ENCODE results near the gene MOG.
A peak's percentile ranks its signal among the peaks of the same experiment; 100 is the strongest.
"Not testable (repeated sequence)": the region's sequence is repeated elsewhere in the genome, so short reads cannot be mapped to it uniquely, and the experiment has no call there.

Gene MOG

DNA sequence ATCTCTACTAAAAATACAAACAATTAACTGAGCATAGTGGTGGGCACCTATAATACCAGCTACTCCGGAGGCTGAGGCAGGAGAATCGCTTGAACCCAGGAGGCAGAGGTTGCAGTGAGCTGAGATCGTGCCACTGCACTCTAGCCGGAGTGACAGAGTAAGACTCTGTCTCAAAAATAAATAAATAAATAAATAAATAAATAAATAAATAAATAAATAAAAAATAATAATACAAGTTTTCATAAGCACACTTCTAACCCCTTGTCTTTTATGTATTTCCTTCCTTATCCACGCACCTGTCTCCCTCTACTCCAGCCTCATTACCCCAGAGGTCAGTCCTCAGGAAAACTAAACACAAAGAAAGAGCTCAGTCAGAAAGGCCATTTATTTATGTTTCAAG is 15.2 kb downstream of the MOG start:
- intact Hi-C loops (cut with DNase I) = not testable (repeated sequence)
- peak in 1 of 10 donors; percentile 35 for DNase-seq

DNA sequence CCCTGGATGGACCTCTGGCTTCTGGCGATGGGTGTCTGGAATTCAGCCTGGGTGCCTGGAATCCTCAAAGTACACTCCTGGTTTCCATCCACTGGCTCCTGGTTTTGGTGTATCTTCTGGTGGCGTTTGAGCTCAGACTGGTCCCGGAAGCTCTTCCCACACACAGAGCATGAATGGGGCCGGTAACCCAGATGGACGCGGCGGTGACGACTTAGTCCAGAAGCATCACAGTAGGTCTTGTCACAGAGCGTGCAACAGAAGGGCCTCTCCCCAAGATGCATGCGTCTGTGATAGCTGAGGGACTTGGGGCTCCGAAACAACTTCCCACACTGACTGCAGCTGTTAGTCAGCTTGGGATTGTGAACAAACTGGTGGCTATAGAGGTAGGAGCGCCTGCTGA is 16.3 kb downstream of the MOG start:
- intact Hi-C loops (cut with DNase I) = no loop called here
- peak in 3 of 10 donors; percentile 25 to 89 (median 34) for DNase-seq

DNA sequence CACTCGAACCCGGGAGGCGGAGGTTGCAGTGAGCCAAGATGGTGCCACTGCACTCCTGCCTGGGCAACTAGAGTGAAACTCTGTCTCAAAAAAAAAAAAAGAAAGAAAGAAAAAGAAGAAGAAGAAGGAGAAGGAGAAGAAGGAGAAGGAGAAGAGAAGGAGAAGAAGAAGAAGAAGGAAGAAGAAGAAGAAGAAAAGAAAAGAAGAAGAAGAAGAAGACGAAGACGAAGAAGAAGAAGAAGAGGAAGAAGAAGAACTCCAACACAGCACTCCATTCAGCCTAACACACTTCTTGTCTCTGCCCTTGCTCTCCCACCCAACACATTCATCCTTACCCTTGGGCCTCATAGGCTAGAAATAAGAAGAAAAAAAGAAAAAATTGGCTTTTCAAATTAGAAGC is 17.1 kb downstream of the MOG start:
- intact Hi-C loops (cut with DNase I) = no loop called here
- peak in 1 of 10 donors; percentile 7 for DNase-seq

DNA sequence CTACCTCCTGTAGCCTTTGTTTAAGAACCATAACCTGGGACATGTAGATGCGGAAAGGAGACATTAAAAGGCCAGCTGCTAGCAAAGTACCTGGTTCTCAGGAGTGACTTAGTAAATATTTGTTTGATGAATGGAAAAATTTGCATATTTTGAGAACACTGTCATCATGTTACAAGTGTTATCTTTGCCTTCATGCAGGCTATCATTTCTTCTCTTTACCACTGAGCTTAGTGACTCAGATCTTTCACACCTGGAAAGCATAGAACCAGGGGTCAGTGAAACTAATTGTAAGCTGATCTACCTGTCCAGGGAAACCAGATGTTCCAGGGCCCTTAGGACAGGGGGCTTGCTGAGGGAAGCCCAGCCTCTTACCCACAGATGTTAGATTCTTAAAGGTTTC is 18.7 kb downstream of the MOG start:
- intact Hi-C loops (cut with DNase I) = no loop called here
- DNase-seq = peak in 1 of 10 donors; percentile 8

DNA sequence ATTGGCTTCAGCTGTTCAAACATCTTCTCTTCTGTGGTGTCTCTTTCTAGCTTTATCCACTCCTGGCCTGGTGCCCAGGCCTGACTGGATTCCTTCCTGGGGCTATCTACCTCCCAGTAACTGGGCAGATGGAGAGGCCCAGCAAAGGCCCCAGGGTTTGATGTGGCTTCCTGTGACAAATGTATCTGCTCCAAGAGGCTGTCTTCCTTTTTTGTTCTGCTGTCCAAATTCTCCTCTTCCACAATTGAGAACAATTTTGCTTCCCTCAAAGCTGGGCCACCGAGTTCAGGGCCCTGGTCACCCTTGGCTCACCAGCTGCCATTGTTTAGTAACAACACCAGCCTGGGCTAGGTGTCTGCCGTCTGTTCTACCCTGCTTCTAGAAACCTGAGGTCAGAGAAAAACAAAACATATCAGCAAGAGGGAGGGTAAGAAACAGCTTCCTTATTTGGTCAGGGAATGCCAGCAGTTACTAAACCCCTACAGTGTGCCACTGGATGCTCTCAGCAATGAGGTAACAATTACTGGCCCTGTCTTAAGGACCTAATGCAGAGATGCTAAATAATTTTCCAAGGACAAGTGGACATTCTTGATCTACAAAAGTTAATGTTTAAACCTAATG is 20.2 kb downstream of the MOG start:
- intact Hi-C loops (cut with DNase I) = no loop called here
- DNase-seq = peak in 1 of 10 donors; percentile 55

DNA sequence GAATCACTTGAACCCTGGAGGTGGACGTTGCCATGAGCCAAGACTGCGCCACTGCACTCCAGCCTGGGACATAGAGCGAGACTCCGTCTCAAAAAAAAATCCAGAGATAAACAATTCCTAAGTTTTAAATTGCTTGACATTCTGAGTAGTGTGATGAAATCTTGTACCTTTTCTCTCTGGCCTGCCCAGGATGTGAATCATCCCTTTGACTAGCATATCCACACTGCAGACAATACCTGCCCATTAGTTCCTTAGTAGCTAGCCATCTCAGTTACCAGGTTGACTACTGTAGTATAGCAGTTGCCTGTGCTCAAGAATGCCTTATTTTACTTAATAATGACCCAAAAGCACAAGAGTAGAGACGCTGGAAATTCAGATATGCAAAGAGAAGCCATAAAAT is 21.2 kb downstream of the MOG start:
- DNase-seq = peak in 1 of 10 donors; percentile 3
- intact Hi-C loops (cut with DNase I) = no loop called here

DNA sequence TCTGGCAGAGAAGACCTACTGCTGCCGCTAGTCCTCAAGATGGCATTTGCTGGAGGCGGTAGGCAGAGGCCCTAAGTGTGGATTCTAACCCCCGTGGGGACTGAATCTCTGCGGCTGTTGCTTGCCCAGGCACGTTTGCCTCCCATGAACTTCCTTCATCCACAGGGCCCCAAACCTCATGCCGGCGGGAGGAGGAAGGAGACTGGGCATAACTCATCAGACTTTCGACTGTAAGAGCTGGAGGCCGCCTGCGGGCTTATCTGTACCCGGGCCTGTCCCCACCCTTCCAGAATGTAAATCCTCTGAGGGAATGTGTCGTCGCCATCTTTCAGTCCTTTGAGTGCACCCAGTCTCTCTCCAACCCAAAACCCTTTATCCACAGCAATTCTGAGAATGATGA is 23.1 kb downstream of the MOG start:
- peak in 1 of 10 donors; percentile 71 for DNase-seq
- intact Hi-C loops (cut with DNase I) = no loop called here

DNA sequence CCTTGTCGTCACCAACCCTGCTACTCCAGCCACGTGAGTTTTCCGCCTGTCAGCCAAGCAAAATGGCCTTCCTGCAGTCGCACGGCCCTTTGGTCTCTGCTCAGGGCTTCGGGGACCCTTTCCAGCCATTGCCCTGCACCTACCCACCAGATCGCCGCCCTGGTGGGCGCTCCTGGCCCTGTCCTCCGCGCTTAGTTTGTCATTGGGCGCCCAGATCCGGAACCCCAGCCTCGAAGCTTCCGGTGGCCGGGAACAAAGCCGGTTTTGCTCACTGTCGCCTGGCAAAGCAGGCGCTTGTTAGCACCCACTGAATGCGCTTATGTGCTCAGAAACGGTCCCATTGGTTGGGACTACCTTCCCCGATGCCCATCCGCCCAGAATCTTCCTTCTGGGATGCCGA is 23.5 kb downstream of the MOG start:
- DNase-seq = peak in 1 of 10 donors; percentile 69
- intact Hi-C loops (cut with DNase I) = no loop called here

DNA sequence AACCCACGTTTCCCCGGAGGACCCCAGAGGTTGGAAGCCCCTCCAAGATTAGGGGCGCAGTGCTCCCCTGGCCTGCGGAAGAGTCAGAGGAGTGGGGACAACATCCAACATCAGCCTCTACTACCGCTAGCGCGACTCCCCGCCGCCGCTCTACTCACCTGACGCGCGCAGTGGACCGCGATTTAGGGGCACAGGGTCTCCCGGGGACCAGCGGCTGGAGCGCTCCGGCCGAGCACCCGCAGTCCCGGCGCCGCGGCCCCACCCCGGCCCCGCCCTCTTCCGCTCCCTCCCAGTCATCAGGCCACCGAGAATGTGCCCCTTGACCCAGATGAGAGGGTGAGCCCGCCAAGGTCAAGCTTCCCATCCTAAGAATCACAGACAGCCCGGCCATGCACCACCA is 24.0 kb downstream of the MOG start, which contains the start of gene ZFP57:
Gene ZFP57, minus strand, starts transcription at position 249 of the 400 bp plus-strand sequence. CDS start 4,149 bp downstream, outside the sequence.
- peak in 1 of 10 donors; percentile 51 for DNase-seq
- intact Hi-C loops (cut with DNase I) = no loop called here

DNA sequence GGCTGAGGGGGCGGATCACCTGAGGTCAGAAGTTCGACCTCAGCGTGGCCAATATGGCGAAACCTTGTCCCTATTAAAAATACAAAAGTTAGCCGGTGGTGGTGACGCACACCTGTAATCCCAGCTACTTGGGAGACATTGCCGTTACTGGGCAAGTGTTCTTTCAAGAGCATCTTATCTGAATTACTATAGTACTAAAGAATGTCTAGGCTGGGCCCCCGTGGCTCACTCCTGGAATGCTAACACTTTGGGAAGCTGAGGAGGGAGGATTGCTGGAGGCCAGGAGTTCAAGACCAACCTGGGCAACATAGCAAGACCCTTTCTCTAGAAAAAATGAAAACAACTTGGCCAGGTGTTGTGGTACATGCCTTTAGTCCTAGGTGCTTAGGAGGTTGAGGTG is 24.9 kb downstream of the MOG start:
- DNase-seq = peak in 1 of 10 donors; percentile 19

DNA sequence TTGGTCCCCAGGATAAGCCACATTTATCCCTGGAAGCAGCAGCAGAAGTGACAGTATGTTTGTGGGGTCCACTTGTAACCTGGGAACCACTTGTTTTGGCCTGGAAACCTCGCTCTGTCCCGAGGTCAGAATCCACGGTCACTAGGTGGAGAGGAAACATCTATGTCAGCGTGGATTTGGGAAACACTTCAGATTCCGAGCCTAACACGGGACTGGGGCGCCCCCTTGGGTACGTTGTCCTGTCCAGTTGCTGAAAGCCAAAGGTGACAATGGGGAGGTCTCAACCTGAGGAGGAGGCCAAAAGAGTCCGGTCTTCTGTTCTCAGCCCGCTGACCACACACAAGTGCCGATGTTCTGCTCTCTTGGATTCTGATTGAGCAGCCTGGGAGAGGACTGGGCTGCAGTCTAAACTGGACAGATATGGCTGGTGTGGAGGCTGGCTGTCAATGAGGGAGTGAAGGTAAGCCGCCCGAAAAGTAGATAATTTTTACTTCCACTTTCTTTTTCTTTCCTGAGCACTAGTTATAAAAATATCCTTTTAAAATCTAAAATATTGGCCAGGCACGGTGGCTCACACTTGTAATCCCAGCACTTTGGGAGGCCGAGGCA is 28.9 kb downstream of the MOG start:
- intact Hi-C loops (cut with DNase I) = loop anchor here (5.0 kb wide), 1 partner anchor 34 kb away; no protein-coding TSS in a partner anchor

More for the DNA sequence above, 24.9 kb downstream of the MOG start:
- intact Hi-C loops (cut with DNase I) = no loop called here

DNA sequence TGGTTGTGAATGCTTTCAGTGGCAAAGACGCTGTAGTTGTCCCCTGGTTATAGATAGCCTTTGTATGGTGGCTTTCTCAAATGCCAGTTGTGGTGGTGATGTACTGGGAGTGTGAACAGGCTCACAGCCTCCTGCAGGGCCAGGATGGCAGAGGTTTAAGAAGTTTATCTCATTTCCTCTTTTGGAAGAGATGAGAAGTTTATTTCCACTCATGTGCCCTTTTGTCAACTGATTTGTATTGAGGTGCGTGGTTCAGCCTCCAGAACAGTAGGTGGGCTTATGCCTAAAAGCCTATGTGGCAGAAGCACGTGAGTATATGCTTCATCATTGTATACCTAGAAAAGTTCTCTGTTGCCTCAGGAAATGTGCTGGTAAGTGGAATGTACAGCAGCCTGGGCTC is 37.7 kb downstream of the MOG start:
- intact Hi-C loops (cut with DNase I) = loop anchor here (5.0 kb wide), 1 partner anchor 47 kb away; no protein-coding TSS in a partner anchor
- DNase-seq = no peak

More for the DNA sequence above, 28.9 kb downstream of the MOG start:
- peak in 6 of 10 donors; percentile 31 to 90 (median 58) for DNase-seq

DNA sequence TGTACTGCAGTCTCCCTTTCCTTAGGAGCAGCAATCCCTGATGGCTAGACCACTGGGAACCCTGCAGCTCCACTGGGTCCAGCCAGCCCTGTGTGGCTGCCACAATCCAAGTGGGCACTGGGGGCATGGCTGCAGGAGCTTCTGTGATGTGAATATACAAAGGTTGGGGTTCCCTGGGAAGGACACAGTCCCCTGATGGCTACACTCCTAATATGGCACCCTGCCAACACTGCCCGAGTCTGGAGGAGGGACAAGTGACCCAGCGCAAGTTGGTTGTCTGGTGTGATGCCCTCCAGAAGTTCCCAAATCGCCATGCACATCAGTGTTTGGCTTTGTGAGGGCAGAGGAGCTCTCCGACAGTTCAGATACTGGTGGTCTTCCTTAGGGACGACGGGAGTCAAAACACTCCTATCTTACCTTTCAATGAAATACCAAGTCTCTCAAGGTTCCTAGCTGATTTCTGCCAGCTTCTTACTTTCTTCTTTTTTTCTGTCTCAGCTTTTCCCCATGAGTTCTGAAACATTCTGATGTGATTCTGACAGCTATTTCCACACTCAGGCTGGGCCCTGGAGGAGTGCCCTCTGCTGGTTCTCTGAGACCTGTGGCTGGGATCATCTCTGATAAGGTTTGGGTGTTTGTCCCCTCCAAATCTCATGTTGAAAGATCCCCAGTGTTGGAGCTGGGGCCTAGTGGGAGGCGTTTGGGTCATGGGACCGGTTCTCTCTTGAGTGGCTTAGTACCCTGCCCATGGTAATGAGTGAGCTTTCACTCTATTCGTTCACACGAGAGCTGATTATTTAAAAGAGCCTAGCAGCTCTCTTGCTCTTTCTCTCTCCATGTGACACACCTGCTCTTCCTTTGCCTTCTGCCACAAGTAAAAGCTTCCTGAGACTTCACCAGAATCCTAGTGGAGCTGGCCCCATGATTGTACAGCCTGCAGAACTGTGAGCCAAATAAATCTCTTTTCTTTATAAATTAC is 39.5 kb downstream of the MOG start:
- intact Hi-C loops (cut with DNase I) = loop anchor here (5.0 kb wide), 1 partner anchor 49 kb away; no protein-coding TSS in a partner anchor
- peak in 2 of 10 donors; percentile 40 to 59 for DNase-seq

DNA sequence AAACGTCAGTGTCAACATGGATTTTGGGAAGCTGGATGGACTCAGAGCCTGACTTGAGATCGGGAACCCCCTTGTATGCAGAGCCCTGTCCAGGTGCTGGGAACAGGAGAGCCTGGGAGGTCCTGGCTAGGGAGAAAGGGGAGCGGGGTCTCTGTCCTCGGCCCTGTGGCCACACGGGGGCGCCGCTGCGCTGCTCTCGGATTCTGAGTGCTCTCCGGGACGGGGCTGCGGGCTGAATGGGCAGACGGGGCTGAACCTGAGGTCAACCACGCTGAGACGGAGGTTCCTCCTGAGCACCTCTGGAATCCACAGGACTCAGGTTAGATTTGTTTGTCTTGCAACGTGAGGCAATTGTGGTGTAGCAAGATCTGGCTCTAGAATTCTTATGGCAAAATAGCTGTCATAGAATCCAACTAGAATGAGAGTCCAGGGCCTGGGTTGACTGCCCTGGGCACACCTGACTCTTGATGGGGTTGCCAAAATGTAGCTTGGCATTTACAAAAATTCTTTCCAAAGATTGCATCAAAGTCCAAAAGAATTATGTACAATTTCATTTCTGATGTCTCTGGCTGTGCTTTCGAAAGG is 45.7 kb downstream of the MOG start:
- intact Hi-C loops (cut with DNase I) = loop anchor here (10.0 kb wide), 1 partner anchor 312 kb away; no protein-coding TSS in a partner anchor
- peak in 3 of 10 donors; percentile 47 to 72 (median 52) for DNase-seq

DNA sequence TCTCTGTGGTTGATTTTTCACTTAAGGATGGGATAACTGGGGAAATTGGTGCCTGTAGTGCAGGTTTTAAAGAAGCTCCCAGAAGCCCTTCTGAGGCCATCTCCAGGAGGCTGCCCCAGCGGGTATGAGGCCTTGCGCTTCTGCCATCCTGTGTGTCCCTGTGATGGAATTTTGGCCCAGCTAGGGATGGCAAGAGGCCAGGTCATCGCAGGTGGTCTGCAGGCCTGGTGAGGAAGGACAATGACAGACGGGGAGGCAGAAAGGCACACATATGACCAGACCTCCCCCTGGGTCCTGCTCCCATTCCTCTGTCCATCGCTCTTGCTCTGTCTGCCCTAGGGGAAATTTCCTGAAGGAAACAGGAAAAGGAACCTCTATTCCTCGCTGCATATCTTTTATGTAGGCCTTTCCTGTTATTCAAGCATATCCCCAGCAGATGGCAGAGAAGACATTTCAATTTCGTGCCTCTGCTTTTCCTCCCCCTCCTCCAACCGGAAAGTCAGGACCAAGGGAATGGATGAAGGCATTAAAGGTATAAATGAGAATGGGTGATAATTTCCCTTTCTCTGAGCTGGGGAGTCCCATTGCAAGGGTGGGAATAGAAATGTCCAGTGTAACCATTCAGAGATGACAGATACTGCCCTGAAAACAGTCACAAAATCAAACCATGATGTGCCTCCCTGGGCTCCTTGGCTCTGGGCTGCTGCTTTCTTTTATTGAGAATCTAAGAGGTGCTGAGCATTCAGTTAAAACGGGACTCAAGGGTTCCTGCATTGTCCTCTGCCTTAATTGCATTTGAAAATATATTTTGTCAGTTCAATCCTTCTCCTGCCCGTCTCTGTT is 48.7 kb downstream of the MOG start:
- intact Hi-C loops (cut with DNase I) = loop anchor here (2.0 to 10.0 kb wide), 3 partner anchors 47 to 309 kb away; no protein-coding TSS in a partner anchor
- peak in 2 of 10 donors; percentile 17 to 22 for DNase-seq

DNA sequence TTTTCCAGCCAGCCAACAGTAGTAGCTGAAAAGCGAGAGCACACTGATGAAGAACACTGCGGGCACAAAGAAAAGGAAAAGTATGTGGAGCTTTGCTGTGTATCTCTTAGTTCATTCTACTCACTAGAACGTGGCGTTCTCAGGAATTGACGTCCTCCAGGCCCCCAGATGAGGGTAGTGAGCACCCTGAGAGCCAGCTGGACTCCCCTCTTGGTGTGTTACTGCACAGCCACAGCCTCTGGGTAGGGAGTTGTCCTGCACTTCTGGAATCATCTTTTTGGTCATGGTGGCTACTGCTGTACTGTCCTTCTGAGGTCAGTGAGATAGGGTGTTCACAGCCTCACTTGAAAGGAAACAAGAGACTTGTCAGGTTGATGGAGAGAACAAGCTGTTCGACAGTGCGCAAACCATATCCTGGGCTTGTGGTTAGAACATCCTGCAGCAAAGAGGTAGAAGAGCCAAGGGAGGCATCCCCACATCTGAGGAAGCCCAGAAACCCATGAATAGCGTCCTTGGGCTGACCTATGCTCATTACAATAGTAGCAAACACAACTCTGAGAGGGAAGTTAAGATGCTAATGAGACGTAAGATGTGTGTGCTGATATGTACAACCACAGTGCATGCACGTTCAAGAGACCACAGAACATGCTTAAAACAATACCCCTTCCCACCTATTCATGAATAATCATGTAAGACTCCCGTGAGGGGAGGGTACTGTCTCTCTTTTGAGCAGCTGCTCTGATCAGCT is 51.7 kb downstream of the MOG start:
- DNase-seq = no peak
- intact Hi-C loops (cut with DNase I) = loop anchor here (5.0 to 10.0 kb wide), 2 partner anchors 44 to 306 kb away; no protein-coding TSS in a partner anchor

DNA sequence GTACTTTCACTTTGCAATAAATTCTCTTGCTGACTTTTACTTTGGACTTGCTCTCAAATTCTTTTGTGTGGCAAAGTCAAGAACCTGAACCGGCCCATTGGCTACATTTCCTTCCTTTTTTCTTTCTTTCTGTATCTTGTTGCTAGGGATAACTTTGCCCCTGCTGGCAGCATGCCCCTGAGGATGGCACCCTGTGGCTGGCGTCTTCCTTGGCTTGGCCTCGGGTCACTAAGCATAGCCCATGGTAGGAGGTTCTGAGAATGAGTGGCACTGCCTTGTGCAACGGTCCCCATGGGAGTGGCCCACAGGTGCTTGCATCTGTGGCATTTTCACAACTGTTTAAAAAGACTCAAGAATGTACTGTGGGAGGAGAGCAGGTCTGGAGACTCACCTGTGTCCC is 52.3 kb downstream of the MOG start:
- DNase-seq = no peak
- intact Hi-C loops (cut with DNase I) = loop anchor here (5.0 to 10.0 kb wide), 2 partner anchors 43 to 306 kb away; no protein-coding TSS in a partner anchor

DNA sequence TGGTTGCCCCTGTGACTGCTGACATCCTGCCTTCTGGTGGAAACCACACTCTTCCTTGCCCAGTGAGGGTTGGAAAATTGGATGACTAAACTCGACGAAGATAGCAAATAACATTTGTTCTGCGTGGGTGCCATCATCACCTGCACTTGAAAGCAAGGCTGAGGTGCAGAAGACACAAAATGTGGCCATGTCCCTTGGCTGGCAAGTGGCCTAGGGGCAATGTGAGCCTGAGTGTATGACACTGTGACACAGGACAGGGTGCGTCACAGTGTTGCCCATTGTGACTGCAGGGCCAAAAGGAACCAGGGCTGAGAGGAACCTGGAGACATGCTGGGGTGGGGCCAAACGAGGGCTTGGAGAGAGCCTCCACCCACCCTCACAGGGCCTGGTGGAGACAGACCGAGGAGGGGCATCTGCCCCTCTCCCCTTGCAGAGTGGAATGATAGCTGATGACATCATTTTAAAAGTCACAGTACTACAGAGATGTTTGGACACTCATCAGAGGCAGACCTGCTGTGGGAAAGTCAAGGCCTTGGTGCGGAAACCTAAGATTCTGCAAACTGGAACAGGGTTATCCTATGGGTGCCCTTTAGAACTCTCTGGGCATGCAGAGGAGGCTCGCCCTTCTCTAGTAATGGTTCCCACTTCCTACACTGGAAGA is 53.5 kb downstream of the MOG start:
- no peak for DNase-seq
- intact Hi-C loops (cut with DNase I) = no loop called here

All from posterior cingulate gyrus (tissue), 11 donors.